ENCODE results near the gene LOXHD1. TPM values are rescaled to one million over a fixed set of nuclear protein-coding genes. Genes with fewer than 3 reads are reported as not detected.

The LOXHD1 gene
- total and polyA plus RNA-seq, 10 of the 15 experiments (the other 5 are each of a cell fraction or from before 2014, with no cell fraction given): not detected

- Histone ChIP-seq H3K4me2 (ENCODE audit: control insufficient read depth, insufficient read depth) (no peak overlapping the region), H3K4me1 (ENCODE audit: control insufficient read depth, insufficient read depth, low read length) (no peaks in the 10 kb centered on the region), H2AFZ (ENCODE audit: control insufficient read depth, low read depth, low read length) (no peak overlapping the region), H3K4me3 (no peak overlapping the region), H3K36me3 (ENCODE audit: control insufficient read depth in 2 of 2, insufficient read depth in 2 of 2, low read length in 1 of 2) (no peaks in the 10 kb centered on the region), H3K9me3 (replicated peaks; ENCODE audit: control insufficient read depth, insufficient read depth, low read length) (no peaks in the 10 kb centered on the region), H3K27me3 (replicated peaks in 1 of 2; ENCODE audit: control insufficient read depth in 2 of 2, insufficient read depth in 2 of 2, low read length in 1 of 2) (no peaks in the 10 kb centered on the region), H3K9ac (ENCODE audit: control insufficient read depth, insufficient read depth, low read length) (no peak overlapping the region), H4K20me1 (ENCODE audit: control insufficient read depth, insufficient read depth) (no peaks in the 10 kb centered on the region; the same call in 1 of the 2 replicates), H3K79me2 (ENCODE audit: control insufficient read depth, insufficient read depth, low read length) (no peaks in the 10 kb centered on the region), H3K27ac (ENCODE audit: control insufficient read depth, insufficient read depth) (no peak overlapping the region)
- in situ Hi-C loops (cut with MboI) (no loop called here), intact Hi-C loops (cut with micrococcal nuclease; ENCODE audit: unreplicated experiment) (no loop called here)
- SMC1A ChIA-PET (ENCODE audit: uncharacterized antibody, unreplicated experiment): no interaction called here
- RAD21 ChIA-PET (ENCODE audit: unreplicated experiment): no interaction called here
- TF ChIP-seq ASH2L (IDR thresholded peaks at IDR 0.05; ENCODE audit: borderline replicate concordance, low read depth): no peak
- FAIRE-seq (no peak), DNase-seq (ENCODE audit: low read depth, low spot score) (no peak), ATAC-seq (no peak)
- POLR2A ChIA-PET: no interaction called here
- no TSS peak for BruUV-seq (replicated peaks)
- CTCF ChIA-PET: no interaction called here
- WGBS (ENCODE audit: insufficient coverage, insufficient replicate concordance, low lambda C conversion rate, missing lambda C conversion rate): 77% methylated on average over 4 of the region's 4 CpGs
These were observed 26.2 kb upstream of the LOXHD1 start for GRCh38 chr18:46683252-46683651.

GRCh38 chr18:46680784-46681695 lies 24.0 kb upstream of the LOXHD1 start:
- intact Hi-C loops (cut with micrococcal nuclease; ENCODE audit: unreplicated experiment): no loop called here
- H3K4me3 ChIP-seq: no peak overlapping the region
- TF ChIP-seq PAX8 (IDR thresholded peaks at IDR 0.05) (no peak), FOS (IDR thresholded peaks at IDR 0.05; ENCODE audit: borderline replicate concordance, extremely low read depth, insufficient read length) (no peak), SPI1 (IDR thresholded peaks at IDR 0.05; ENCODE audit: borderline replicate concordance, insufficient read depth, low read depth, low read length) (no peak), RUNX3 (IDR thresholded peaks at IDR 0.05; ENCODE audit: low read length) (peak; percentile 16; the same call in 1 of the 2 replicates), KDM1A (IDR thresholded peaks at IDR 0.05; ENCODE audit: borderline replicate concordance) (no peak), ZBTB33 (IDR thresholded peaks at IDR 0.05) (no peak)
- in situ Hi-C loops (cut with MboI): no loop called here
- H3K4me1 ChIP-seq (ENCODE audit: control insufficient read depth, insufficient read depth, low read length): no peaks in the 10 kb centered on the region
- no peak for FAIRE-seq
- no peaks in the 10 kb centered on the region; the same call in 1 of the 2 replicates for H4K20me1 ChIP-seq (ENCODE audit: control insufficient read depth, insufficient read depth)
- no peak for ATAC-seq
- no TSS peak for BruUV-seq (replicated peaks)
- no peaks in the 10 kb centered on the region for H3K79me2 ChIP-seq (ENCODE audit: control insufficient read depth, insufficient read depth, low read length)
- H3K27ac ChIP-seq (ENCODE audit: control insufficient read depth, insufficient read depth): no peak overlapping the region
- no peak for DNase-seq (ENCODE audit: low read depth, low spot score)
- POLR2A ChIA-PET: no interaction called here
- no peak overlapping the region for H2AFZ ChIP-seq (ENCODE audit: control insufficient read depth, low read depth, low read length)
- WGBS (ENCODE audit: insufficient coverage, insufficient replicate concordance, low lambda C conversion rate, missing lambda C conversion rate): 7% methylated on average over 12 of the region's 12 CpGs
- H3K9ac ChIP-seq (ENCODE audit: control insufficient read depth, insufficient read depth, low read length): no peak overlapping the region
- CTCF ChIA-PET: interaction anchor here (1.4 kb wide), 1 partner anchor 10 kb away, joined by 3 read pairs; no protein-coding TSS in a partner anchor
- H3K9me3 ChIP-seq (replicated peaks; ENCODE audit: control insufficient read depth, insufficient read depth, low read length): no peaks in the 10 kb centered on the region
- RAD21 ChIA-PET (ENCODE audit: unreplicated experiment): interaction anchor here (1.2 kb wide), 1 partner anchor 237 kb away, joined by 4 read pairs; the partner anchor contains the start of genes KATNAL2 and PIAS2
- H3K27me3 ChIP-seq (replicated peaks in 1 of 2; ENCODE audit: control insufficient read depth in 2 of 2, insufficient read depth in 2 of 2, low read length in 1 of 2): no peaks in the 10 kb centered on the region
- SMC1A ChIA-PET (ENCODE audit: uncharacterized antibody, unreplicated experiment): no interaction called here
- no peak overlapping the region for H3K4me2 ChIP-seq (ENCODE audit: control insufficient read depth, insufficient read depth)
- no peaks in the 10 kb centered on the region for H3K36me3 ChIP-seq (ENCODE audit: control insufficient read depth in 2 of 2, insufficient read depth in 2 of 2, low read length in 1 of 2)

All from GM12878 (cell line).